Medulla oblongata (tissue), 1 donor: Measurements from ENCODE around the gene PRSS22.

Source experiments
- DNase-seq: peaks from one replicate; pipeline ENCODE4 v3.0.0-alpha.2; 2015; ENCODE audit errors: extremely low spot score

Gene PRSS22

DNA sequence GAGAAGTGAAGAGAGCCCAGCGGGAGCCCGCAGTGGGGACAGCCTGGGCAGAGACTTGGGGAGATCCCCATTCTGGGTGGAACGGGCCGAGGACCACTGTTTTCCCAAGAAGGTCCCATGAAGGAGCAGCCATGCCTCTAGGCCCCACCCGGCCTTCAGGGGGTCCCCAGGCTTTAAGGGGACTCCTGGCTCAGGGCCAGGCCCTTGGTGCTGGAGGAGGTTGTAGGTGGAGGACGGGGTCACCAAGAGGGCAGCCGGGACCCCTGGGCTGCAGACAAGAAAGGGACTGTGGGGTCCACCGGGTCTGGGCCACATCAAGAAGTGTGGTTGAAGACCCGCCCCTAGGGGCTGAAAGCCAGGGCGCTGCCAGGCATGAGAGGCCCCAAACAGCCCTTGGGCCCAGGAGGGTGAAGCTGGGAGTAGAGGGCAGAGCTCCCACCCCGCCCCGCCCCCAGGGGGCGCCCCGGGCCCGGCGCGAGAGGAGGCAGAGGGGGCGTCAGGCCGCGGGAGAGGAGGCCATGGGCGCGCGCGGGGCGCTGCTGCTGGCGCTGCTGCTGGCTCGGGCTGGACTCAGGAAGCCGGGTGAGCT, 41.1 kb downstream of the PRSS22 start, which contains the start of gene PRSS21:
PRSS21 (plus strand) TSS at position 487 of the 589 bp plus-strand sequence; CDS start at position 519, 32 bp downstream.
- DNase-seq = no peak

DNA sequence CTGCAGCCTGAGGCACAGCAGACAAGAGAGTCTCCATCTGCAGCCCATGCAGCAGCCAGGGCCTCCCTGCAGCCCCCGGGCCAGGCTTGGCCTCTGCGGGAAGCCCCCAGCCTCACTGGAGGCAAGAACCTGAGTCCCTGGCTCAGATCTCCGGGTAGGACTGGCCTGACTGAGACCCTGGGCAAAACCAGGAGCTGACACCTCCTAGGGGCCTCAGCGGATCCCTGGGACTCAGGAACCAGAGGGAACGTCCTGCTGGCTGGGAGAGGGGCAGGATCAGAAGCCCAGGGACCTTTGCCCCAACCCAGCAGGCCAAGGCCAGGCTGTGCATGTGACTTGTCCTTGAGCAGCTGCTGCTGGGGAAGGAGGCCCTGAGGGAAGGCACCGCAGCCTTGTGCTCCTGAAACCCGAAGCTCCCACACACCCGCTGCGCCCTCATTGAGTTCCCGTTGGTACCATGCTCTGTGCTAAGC, 42.6 kb downstream of the PRSS22 start:
- DNase-seq = no peak

DNA sequence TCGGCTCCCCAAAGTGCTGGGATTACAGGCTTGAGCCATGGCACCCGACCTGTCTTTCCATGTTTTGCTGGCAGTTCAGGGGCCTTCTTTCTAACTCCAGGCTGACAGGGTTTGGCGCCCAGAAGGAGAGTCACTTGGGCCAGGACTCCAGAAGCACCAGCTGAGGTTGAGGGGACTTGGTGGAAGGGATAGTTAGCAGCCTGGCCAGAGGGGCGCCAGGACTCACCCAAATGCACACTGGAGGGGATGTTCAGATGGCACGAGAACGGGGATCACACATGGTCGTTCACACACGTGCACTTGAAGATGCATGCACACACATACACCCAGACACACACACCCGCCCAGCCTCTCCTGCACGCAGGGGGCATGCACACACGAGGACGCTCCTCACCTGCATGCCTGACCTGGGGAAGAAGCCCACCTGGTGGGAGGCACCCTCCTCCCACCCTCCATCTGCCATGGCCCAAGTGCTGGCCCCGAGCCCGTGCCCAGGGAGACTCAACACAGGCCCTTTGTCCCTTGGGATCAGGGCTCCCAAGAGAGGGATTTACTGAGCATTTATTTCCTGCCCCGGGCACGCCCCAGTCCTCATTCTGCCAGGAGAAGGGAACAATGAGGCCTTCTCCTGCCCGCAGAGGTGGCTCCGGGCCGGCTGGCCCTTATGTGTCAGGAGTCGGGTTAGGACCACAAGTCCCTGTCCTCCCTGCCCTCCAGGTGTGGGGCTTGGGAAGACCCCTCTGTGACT, 43.2 kb downstream of the PRSS22 start:
- DNase-seq = no peak

DNA sequence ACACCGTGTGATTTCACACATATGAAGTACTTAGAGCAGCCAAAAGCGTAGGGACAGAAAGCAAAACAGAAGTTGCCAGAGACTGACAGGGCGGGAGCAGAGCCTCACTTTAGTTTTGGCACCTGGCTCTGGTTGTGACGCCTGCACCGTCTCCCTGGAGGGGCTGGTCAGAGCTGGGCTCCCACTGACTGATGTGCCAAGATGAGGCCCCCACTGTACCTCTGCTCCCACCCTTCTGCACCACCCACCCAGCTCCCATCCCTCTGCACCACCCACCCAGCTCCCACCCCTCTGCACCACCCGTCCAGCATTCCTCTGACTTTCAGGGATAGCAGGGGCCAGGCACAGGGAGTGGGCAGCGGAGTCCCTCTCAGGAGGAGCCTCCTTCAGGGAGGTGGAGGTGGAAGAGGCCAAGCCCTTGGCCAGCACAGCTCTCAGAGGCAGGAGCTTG, 44.2 kb downstream of the PRSS22 start:
- DNase-seq = no peak

DNA sequence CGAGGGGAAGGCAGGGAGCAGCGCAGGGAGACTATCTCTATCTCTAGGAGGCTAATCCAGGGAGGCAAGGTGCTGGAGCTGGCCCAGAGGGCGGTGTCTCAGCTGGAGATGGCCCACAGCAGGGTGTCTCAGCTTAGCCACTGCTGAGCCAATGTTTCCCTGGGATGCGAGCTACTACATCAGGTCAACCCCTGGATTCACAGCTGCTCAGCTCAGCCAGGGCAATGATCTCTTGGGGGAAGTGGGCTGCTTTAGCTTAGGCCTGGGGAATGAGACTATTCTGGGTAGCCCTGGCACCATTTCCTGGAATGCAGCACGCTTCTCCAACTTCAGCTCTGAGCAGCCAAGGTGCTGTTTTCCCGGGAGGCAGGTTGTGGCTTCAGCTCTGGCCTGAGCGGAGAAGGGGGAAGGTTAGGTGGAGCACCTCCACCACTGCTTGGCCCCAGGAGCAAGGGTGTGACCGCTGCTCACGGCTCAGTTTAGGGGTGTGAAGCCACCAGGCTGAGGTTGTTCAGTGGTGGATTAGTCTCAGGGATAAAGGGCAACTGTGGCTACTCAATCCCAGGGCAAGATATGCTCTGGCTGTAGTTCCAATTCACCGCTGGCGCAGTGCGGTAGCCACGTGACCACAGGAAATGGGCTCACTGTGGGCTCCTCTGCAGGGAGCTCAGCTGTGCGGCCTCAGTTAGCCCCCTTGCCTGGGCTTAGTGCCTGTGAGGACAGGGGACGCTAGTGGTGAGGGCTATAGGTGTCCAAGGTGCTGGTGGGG, 46.1 kb downstream of the PRSS22 start:
- no peak for DNase-seq

DNA sequence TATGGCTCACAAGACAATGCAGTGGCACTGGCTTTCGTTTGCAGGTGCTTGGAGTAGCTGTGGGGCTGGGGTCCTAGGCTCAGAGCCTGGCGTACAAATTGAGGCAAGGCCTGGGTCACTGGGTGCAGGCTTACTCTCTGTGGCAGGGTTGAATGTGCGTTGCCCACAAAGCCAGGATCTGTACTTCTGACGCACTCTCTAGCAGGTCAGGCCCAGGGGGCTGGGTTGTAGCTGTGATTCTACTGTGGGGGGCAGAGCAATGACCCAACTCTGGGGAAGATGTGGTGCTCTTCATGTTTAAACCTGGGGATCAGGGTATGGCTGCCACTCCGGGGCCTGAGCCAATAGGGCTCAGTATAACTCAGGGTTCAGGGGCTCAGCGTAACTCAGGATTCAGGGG, 47.3 kb downstream of the PRSS22 start:
- DNase-seq = no peak

DNA sequence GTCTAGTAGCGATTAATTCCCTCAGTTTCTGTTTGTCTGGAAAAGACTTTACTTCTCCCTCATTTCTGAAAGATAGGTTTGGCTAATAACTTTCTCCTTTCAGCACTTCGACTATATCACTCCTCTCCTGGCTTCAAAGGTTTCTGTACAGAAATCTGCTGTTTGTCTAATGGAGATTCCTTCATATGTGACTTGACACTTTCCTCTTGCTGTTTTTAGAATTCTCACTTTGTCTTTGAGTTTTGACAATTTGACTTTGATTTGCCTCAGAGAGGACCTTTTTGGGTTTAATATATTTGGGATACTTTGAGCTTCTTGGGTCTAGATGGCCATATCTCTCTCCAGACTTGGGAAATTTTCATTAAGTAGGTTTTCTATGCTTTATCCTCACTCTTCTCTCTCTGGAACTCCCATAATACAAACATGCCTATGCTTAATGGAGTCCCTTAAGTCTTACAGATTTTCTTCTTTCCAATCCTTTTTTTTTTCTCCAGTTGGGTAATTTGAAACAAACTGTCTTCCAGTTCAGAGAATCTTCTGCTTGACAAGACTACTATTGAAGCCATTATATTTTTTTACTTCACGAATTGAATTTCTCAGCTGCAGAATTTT, 48.7 kb downstream of the PRSS22 start:
- DNase-seq = no peak

DNA sequence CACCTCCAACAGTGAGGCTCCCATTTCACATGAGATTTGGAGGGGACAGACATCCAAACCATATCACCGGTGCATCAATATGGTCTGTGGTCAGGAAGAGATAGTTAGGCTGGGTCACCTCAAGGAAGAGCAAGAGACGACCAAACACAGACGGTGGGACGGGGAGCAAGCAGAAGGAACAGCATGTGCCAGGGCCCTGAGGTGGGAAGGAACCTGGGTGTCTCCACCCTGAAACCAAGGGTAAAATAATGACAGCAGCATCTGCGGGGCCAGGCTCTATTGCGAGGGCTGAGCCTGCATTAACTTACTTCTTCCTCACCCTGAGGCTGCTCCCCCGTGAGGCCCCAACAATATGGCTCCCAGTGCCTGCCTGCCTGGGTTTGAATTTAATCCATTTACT, 49.8 kb downstream of the PRSS22 start:
- no peak for DNase-seq

DNA sequence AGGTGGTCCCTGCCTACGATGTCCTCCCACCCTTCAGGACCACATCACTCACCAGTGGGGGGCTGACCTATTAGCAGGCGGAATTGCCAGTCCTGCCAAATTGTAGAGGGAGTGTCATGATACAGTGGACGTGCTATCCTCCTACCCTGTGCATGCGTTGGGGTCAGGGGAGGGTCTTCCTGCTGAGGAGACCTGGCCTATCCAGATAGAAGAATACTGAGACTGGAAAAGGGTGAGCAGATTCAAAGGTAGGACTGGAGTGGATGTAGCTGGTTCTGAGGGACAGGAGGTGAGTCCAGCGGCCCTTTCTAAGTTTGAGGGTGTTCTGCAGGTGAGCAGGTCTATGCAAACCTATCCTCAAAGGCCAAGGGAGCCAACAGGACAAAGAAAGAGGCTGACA, 51.7 kb downstream of the PRSS22 start:
- DNase-seq = no peak

DNA sequence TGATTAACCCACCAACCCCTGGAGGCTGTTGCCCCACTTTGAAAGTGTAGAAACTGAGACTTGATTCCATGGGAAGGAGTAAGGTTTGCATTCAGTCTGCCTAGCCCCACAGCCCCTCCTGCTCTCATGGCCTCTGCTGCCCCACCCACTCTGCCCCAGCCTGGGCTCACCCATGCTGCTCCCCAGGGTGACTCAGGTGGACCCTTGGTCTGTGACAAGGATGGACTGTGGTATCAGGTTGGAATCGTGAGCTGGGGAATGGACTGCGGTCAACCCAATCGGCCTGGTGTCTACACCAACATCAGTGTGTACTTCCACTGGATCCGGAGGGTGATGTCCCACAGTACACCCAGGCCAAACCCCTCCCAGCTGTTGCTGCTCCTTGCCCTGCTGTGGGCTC, 53.2 kb downstream of the PRSS22 start:
- DNase-seq = no peak

DNA sequence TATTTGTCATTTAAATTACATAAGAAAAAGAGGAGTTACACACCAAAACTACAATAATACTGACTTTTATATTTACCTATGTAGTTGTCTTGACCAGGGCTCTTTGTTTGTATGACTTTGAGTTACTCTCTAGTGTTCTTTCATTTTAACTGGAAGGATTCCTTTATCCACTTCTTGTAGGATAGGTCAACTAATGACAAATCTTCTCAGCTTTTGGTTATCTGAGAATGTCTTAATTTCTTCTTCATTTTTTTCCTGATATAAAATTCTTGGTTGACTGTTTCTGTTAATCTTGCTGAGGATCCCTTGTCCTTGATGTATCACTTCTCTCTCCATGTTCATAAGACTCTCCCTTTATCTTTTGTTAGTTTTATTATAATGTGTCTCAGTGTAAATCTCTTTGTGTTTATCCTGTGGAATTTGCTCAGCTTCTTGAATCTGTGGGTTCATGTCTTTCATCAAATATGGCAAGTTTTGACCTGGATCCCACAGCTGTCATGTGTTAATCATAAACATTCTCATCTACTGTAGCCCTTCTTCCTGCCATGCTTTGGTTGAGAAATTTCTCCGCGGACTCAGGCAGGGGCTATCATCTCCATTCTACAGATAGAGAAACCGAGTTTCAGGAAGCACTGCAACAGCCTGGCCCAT, 54.3 kb downstream of the PRSS22 start:
- no peak for DNase-seq
